DOHH2 (cell line): Measurements from ENCODE around the gene TGOLN2.

ENCODE experiments used
- H3F3A ChIP-seq: fragments of 200-600 bp; sonication (generic), shearing (Covaris generic); 2 replicates; pipeline ENCODE4 v1.6.0; 2016; ENCODE audit warnings: antibody characterized with exemption, mild to moderate bottlenecking; ENCODE audit not compliant: control insufficient read depth, insufficient read depth
- H3K27ac ChIP-seq: fragments of 200-600 bp; sonication (generic); 2 replicates; pipeline ENCODE4 v1.5.1; 2014; ENCODE audit warnings: low read depth, mild to moderate bottlenecking, low read length, moderate library complexity
- H3K27me3 ChIP-seq: fragments of 200-600 bp; sonication (generic); 2 replicates; pipeline ENCODE4 v1.6.1; 2014; ENCODE audit warnings: mild to moderate bottlenecking, low read length, mixed read lengths; ENCODE audit not compliant: control insufficient read depth
- H3K36me3 ChIP-seq: fragments of 200-600 bp; sonication (generic); 2 replicates; pipeline ENCODE4 v1.6.1; 2014; ENCODE audit warnings: mild to moderate bottlenecking, low read length, moderate library complexity, mixed read lengths; ENCODE audit not compliant: control insufficient read depth
- H3K4me1 ChIP-seq: fragments of 200-600 bp; sonication (generic); 2 replicates; pipeline ENCODE4 v1.6.1; 2014; ENCODE audit warnings: mild to moderate bottlenecking, low read length, mixed read lengths; ENCODE audit not compliant: control insufficient read depth
- H3K4me2 ChIP-seq: fragments of 200-600 bp; sonication (generic); 2 replicates; pipeline ENCODE4 v1.6.0; 2014; ENCODE audit warnings: mild to moderate bottlenecking, low read length, moderate library complexity
- H3K4me3 ChIP-seq: fragments of 200-600 bp; sonication (generic); 2 replicates; pipeline ENCODE4 v1.5.1; 2014; ENCODE audit warnings: mild to moderate bottlenecking, low read length, mixed read lengths
- H3K79me2 ChIP-seq: fragments of 200-600 bp; sonication (generic); 2 replicates; pipeline ENCODE4 v1.6.1; 2014; ENCODE audit warnings: mild to moderate bottlenecking, low read length, mixed read lengths; ENCODE audit not compliant: control insufficient read depth
- H3K9me2 ChIP-seq: fragments of 200-600 bp; sonication (generic); replicated peaks from 2 replicates; pipeline ENCODE4 v1.6.1; 2014; ENCODE audit warnings: mild to moderate bottlenecking, low read length, mixed read lengths; ENCODE audit not compliant: control insufficient read depth
- H3K9me3 ChIP-seq: fragments of 200-600 bp; sonication (generic); 2 replicates; pipeline ENCODE4 v1.6.1; 2014; ENCODE audit warnings: antibody characterized with exemption, low read length, mixed read lengths; ENCODE audit not compliant: control insufficient read depth, insufficient read depth
- H4K20me1 ChIP-seq: fragments of 200-600 bp; sonication (generic); 2 replicates; pipeline ENCODE4 v1.6.0; 2014; ENCODE audit warnings: low read depth, mild to moderate bottlenecking, antibody characterized with exemption, low read length, moderate library complexity; ENCODE audit not compliant: control insufficient read depth, insufficient read depth
- CTCF ChIP-seq: fragments of 200-600 bp; sonication (generic); IDR thresholded peaks from one replicate; pipeline ENCODE4 v1.5.1; 2014; ENCODE audit warnings: antibody characterized with exemption, mild to moderate bottlenecking, low read depth, low read length; ENCODE audit not compliant: poor library complexity, severe bottlenecking
- EZH2phosphoT487 ChIP-seq: fragments of 200-600 bp; sonication (generic); IDR thresholded peaks from 2 replicates; pipeline ENCODE4 v1.6.1; 2017; ENCODE audit warnings: borderline replicate concordance, mild to moderate bottlenecking, antibody characterized with exemption, low read length, moderate library complexity, mixed read lengths

TGOLN2 gene

GRCh38 chr2:85272357-85272756 is 55.4 kb downstream of the TGOLN2 start:
- Histone ChIP-seq H3K9me3 (no peaks in the 10 kb centered on the region), H3K4me3 (no peak overlapping the region), H3K36me3 (no peaks in the 10 kb centered on the region), H3K9me2 (no peaks in the 10 kb centered on the region), H3F3A (no peaks in the 10 kb centered on the region), H3K27me3 (peaks cover 28% of the 10 kb centered on the region), H3K4me1 (no peaks in the 10 kb centered on the region), H3K4me2 (no peak overlapping the region), H3K27ac (no peak overlapping the region), H4K20me1 (no peaks in the 10 kb centered on the region), H3K79me2 (no peaks in the 10 kb centered on the region)
- TF ChIP-seq CTCF (no peak), EZH2phosphoT487 (no peak)

- Histone ChIP-seq H3K79me2 (no peaks in the 10 kb centered on the region), H3F3A (no peaks in the 10 kb centered on the region), H4K20me1 (no peaks in the 10 kb centered on the region), H3K4me2 (no peak overlapping the region), H3K36me3 (no peaks in the 10 kb centered on the region), H3K27me3 (peaks cover 34% of the 10 kb centered on the region), H3K9me2 (no peaks in the 10 kb centered on the region), H3K9me3 (no peaks in the 10 kb centered on the region), H3K27ac (no peak overlapping the region), H3K4me3 (no peak overlapping the region), H3K4me1 (no peaks in the 10 kb centered on the region)
- no peak for TF ChIP-seq EZH2phosphoT487
- no peak for TF ChIP-seq CTCF
Measured at GRCh38 chr2:85269959-85270358, 57.8 kb downstream of the TGOLN2 start.
